PFSK-1 (cell line): ENCODE results near the gene GGCX.

ENCODE experiments used
- POLR2AphosphoS5 ChIP-seq: IDR thresholded peaks from 2 replicates; pipeline ENCODE4 v1.6.1; 2012; ENCODE audit warnings: low read depth, mild to moderate bottlenecking, control low read depth, low read length, moderate library complexity
- TAF1 ChIP-seq: IDR thresholded peaks from 2 replicates; pipeline ENCODE4 v1.6.1; 2012; ENCODE audit warnings: low read length, control low read depth, borderline replicate concordance; ENCODE audit not compliant: insufficient read depth
- TF ChIP-seq, protein P1 (sequence below), 2 experiments: IDR thresholded peaks; 2 replicates each; pipeline versions ENCODE4 v1.6.1 to v1.8.0; 2011 to 2012; ENCODE audit warnings: low read depth in 2 of 2, low read length in 2 of 2, control low read depth in 1 of 2, inconsistent platforms in 1 of 2, mild to moderate bottlenecking in 1 of 2, moderate library complexity in 1 of 2; ENCODE audit not compliant: insufficient read depth in 1 of 2

DNA sequence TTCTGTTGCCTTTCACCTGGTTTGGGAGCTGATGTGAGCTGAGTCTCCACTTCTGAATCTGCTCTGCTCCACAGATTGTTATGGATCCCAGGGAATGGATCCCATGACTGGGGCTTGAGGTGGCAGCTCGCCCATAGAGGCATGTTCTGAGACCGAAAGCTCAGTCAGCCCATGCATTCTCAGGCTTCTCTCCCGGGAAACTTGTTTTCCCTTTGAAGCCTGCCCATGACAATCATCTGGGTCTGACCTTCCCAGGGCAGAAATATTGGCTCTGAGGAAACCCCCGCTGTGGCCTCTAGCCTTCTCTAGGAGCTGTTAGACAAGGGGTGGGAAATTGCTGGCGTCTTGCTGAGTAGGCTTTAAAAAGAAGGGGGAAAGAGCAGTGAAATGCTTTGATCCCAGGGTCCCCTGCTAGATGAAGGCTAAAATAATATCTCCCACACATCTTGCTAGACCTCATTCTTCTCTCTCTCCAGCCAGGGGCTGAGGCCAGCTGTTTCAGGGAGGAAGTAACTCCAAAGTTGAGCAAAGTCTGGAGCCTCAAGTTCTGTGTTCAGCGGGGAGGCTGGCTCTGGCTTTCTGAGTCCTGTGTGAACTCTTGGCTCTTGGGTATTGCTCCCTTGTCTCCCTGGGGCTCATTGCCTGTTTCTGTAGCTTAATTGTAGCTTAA is 18.1 kb upstream of the GGCX start:
- TF ChIP-seq POLR2AphosphoS5 (no peak), TAF1 (no peak)
- TF ChIP-seq, protein P1, sequence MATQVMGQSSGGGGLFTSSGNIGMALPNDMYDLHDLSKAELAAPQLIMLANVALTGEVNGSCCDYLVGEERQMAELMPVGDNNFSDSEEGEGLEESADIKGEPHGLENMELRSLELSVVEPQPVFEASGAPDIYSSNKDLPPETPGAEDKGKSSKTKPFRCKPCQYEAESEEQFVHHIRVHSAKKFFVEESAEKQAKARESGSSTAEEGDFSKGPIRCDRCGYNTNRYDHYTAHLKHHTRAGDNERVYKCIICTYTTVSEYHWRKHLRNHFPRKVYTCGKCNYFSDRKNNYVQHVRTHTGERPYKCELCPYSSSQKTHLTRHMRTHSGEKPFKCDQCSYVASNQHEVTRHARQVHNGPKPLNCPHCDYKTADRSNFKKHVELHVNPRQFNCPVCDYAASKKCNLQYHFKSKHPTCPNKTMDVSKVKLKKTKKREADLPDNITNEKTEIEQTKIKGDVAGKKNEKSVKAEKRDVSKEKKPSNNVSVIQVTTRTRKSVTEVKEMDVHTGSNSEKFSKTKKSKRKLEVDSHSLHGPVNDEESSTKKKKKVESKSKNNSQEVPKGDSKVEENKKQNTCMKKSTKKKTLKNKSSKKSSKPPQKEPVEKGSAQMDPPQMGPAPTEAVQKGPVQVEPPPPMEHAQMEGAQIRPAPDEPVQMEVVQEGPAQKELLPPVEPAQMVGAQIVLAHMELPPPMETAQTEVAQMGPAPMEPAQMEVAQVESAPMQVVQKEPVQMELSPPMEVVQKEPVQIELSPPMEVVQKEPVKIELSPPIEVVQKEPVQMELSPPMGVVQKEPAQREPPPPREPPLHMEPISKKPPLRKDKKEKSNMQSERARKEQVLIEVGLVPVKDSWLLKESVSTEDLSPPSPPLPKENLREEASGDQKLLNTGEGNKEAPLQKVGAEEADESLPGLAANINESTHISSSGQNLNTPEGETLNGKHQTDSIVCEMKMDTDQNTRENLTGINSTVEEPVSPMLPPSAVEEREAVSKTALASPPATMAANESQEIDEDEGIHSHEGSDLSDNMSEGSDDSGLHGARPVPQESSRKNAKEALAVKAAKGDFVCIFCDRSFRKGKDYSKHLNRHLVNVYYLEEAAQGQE (IDR thresholded peaks at IDR 0.05; ENCODE audit: insufficient read depth in 1 of 2, low read depth in 2 of 2, low read length in 2 of 2), result no peak
